Cardiac septum (tissue), 1 donor: ENCODE data around the gene PDZRN3. TPM values are rescaled to one million over a fixed set of nuclear protein-coding genes. Genes with fewer than 3 reads are reported as not detected.

Experiments
- DNase-seq: peaks from one replicate; pipeline ENCODE4 v3.0.0-alpha.2; 2020; ENCODE audit warnings: low spot score
- intact Hi-C: fragments of 100-400 bp; cut with DNase I; formaldehyde crosslinking; loops from one replicate; pipeline ENCODE4 v1.14.0; 2022
- total RNA-seq: library from RNA; stranded (reverse); fragmentation: NEBNext Ultra II Directional; extraction: Animal tissue kit (Norgen Biotek cat#: 25700); gene quantifications from one replicate; pipeline ENCODE4 v1.2.1, GENCODE V29; 2021
- donor health status: DM: no; HTN: no; CAD: no.

The PDZRN3 gene
- total RNA-seq, 1 donor from 2014 or later, result 66.0 TPM

DNA sequence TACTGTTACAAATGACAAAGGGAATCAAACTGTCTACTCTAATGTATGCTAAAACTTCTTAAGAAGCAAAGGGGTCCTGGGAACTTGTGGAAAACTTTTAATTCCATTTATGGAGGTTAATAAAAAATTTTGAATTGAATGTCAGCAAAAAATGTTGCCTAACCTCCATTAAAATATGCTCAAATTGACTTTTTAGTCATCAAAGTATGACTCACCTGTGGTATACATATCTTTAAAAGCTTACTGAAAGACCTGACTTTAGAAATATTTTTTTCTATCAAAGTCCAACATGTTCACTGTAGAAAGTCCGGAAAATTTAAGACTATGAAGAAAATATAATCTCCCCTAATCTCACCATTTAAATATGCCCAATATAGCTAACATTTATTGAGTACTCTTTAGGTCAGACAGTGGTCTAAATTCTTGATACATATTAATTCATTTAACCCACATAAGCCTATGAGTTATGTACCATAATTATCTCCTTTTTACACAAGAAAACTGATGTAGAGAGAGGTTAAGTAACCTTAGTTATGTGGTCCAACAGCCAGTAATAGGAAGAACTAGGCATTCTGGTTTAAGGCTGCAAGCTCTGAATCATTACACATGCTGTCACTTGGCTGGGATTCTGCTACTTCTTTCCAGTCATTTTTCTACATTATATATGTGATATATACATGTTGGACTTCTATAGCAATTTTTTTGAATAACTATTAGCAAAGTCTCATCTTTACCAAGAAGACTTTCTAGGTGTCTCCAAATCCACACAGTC lies 83.6 kb downstream of the PDZRN3 start:
- DNase-seq, result no peak
- intact Hi-C loops, result loop anchor here (10.0 kb wide), 1 partner anchor 224 kb away; no protein-coding TSS in a partner anchor

DNA sequence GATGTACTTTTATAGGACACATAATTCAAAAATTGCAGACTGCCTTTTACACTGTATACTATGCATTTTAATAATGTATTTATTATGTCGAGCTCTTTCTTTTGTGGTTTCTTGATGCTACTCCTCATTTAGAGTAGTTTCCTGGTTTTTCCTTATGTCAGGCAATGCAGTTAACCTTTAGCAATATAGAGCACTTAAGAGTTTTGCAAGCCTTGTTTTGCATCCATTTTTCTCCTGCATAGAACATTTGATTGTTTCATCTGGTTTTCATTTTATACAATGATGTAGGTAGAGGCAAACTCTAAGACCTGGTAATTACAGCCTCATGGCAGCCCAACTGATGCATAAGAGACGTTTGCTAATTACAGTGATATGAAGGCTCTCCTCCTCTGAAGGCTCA lies 86.3 kb downstream of the PDZRN3 start:
- DNase-seq, result no peak

DNA sequence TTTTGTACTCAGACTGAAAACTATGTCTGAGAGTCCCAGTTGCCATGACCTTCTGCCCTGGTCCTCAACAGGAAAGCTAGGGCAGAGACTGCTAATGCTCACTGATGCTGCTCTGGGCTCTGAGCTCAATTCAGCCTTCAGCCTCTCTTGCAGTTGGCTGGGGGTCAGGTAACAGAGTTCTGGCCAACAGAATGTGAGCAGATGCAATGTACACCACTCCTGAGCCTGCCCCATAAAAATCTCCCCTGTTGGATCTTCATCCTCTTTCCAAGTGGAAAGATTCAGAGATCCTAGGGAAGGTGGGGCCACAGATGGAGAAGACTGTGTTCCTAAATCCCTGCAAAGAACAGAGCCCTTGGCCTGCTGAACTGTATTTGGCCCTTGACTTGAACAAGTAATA lies 87.8 kb downstream of the PDZRN3 start:
- no peak for DNase-seq
- intact Hi-C loops, result no loop called here

More for the DNA sequence above, 86.3 kb downstream of the PDZRN3 start:
- intact Hi-C loops, result no loop called here

DNA sequence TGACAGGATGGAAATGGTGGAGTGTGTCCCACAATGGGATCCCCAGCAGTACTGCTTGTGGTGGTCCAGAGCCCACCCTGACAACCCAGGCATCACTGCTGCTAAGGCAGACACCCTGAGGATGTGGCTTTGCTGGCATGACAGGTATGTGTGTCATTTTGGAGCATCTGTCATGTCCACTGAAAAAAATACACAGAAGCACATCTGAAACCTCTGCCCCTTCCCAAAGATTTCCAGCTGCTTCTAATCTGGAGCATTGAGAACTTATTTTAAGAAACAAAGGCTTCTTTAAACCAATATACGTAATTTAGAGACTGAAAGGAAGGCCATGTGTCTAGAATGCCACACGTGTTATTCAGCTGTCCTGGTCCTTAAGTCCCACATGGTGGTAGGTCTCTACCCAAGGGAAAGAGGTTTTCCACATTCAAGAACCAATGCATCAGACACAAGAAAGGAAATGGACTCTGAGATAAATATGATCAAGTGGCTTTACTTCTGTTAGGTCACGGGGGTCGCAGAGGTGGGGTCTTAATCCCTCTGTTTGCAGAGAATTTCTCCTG lies 88.3 kb downstream of the PDZRN3 start:
- DNase-seq, result no peak
- intact Hi-C loops, result no loop called here

DNA sequence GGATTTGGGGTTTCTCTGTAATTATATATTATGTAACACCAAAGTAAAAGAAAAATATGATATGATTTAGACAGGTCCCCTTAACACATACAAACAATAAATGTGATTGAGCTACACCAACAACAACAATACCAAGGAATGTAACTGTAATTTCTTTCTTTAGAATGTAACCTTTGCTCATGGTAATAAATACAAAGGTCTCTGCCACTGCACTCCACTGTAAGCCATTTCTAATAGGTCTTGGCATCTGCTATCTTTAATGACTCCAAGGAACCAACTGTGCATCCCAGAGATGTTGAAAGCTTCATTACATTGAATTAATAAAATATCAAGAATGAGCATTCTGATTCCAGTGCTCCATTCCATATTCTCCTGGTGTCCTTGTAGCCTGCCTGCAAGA lies 88.8 kb downstream of the PDZRN3 start:
- intact Hi-C loops, result no loop called here
- no peak for DNase-seq

DNA sequence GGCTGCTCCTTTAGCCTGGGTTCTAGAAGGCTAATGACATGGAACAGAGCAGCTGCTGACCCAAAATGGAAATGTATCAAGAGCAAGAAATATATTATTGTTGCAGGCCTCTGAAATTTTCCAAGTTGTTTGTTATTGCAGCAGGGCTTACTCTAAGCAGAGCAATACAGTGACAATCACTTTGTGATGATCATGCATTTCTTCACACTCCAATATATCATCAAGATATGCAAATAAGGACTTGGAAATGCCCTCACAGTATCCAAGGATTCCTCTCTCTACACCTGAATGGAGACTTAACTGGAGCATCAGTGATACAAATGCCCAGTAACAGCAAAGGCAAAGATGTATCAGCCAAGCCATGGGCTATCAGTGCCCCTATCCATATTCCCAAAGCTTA lies 89.6 kb downstream of the PDZRN3 start:
- no peak for DNase-seq
- intact Hi-C loops, result no loop called here

DNA sequence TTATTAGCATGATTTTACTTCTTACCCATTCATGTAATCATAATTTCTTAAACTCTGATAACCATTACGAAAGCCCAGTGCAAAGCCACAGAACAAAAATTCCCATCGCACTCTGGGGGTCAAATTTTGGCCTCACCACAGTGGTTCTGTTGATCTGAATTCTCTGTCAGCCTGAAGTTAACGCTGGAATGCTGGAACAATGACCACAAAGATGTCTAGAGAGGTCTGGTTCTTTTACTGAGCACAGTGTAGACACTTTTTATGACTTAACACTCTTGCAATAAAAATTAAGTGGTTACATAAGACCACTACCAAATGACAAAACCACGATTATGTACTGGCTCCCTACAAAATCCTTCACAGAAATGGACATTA lies 94.7 kb downstream of the PDZRN3 start:
- intact Hi-C loops, result no loop called here
- no peak for DNase-seq

DNA sequence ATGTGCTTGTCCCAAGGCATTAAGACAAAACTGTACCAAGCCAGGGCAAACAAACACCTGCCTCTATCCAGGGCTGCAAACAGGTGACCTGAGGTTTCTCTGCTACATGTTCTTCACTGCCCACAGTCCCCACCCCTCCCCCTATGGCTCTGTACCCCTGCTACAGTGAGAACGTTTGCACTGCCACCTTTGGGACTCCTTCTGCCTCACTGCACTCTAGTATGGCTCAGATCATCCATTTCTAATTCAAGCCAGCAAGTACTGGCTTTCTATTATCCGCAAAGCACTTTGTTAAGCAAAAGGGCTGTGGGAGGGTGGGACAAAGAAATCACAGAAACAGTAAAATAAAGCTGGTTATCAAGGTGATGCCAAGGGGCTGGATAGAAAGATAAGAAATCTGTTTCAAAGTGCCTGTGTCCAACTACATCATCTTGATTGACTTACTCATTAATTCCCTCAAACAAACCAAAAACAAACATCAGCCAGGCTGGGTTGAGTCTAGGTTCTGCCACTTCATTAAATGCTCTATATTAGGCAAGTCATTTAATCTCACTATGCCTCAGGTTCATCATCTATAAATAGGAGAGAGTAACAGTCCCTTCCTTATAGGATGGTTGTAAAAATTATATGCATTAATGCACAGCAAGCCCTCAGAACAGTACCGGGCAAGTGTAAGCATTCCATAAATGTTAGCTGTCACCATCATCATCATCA lies 95.3 kb downstream of the PDZRN3 start:
- intact Hi-C loops, result no loop called here
- no peak for DNase-seq

DNA sequence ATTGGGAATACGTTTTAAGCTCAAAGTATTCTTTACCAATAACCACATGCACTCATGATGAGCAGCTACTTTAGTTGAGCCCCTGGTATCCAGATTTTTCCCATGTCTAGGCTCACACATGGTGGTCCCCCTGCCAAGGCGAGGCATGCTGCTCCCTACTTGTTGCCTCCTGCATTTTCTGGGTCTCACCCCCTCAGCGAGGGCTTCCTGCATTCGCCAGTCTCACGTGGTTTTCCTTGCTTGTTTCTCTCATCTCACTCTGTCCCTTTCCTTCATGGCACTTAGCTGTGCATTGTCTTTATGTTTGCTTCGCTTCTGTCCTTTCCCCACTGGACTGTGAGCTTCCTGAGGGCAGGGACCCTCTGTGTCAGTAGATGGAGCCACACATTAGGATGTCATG lies 99.2 kb downstream of the PDZRN3 start:
- no peak for DNase-seq
- intact Hi-C loops, result no loop called here

DNA sequence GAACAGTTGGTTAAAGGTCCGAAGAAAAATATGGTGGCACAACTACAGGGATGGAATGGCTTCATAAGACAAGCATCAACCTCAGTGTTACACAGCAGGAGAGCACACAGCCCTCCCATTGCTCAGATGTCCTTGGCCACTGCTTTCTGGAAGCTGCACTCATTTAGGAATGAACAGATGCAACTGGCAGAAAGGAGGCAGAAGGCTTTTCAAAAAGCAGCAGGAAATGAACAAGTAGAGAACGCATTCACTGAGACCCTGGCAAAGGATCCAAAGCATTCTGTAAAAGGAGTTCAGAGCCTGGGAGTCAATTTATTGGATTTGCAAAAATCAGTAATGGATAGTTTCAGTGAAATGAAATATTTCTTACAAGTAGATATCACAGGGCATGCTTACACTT lies 101.1 kb downstream of the PDZRN3 start:
- intact Hi-C loops, result no loop called here
- no peak for DNase-seq

DNA sequence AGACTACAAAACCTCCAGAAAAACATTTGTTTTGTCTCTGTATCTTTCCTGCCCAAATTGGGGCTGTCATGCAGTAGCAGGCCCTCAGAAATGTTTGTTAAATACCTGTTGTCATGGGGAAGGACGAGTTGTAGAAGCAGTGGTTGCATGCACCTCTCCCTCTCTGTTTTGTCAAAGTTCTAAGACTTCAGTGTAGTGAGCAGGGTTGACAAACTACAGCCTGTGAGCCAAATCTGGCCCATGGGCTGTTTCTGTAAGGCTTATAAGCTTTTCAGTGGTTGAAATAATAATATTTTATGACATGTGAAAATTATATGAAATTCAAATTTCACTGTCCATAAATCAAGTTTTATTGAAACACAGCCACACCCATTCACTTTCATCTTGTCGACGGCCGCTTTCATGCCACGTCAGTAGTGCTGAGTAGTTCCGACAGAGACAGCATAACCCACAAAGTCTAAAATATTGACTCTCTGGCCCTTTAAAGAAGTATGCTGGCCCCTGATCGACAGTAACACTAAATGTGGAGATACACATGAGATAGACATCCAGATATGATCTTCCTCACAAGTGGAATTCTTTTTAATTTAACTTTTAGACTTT lies 102.9 kb downstream of the PDZRN3 start:
- intact Hi-C loops, result no loop called here
- no peak for DNase-seq

DNA sequence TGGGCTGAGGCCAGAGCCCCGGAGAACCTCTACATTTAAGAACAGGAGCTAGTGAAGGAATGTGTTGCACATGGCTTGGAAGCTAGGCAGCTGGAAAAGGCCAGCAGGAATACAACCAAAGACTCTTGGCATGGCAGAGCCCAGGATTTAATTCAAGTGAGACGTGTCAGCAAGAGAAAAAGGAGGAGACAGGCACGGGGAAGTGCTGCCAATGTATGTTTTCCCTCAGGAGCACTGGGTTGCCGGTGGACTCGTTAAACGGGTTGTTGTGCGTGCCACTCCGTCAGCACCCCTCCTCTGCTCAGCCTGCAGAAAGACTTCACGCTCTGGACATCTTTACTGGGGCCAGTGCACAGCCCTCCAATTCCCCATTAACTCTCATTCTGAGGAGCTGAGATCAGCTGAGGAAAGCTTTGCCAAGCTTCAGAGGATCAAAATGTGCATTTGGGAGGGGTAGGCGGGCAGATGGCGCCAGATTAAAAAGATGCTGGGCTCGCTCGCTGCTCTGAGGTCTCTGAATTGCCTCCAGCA lies 103.7 kb downstream of the PDZRN3 start:
- intact Hi-C loops, result no loop called here
- no peak for DNase-seq

DNA sequence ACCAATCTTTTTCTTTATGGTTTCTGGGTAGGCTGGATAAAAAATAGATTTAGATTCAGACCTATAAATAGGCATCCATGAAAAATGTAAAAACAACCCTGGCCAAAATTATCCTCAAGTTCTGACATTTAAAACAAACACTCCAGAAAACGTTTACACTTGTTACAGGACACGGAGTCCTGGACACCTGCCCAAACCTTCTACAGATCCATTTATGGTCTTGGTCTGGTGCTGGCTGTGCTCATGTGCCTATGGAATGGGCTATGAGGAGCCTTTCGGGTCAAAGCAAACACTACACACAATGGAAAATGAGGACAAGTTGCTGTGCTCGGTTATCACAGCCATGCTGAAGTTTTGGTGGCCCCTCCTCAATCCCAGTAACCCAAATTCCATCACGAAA lies 108.1 kb downstream of the PDZRN3 start:
- intact Hi-C loops, result no loop called here
- no peak for DNase-seq

DNA sequence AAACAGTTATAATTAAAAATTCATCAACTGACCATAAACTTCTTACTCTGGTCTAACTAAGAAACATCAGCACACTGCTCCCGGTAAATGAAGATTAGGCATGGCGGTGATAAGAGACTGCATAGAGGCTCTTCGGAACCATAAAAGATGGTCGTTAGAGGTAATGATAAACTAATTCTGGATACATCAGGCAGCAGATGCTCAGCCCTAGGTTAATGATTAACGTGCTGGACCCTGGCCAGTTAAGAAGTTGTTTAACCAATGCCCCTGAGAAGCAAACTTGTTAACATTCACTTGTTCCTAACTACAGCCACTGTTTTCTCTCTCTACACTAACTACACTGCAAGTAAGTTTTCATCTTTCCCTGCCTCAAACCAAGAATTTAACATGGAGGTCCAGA lies 111.5 kb downstream of the PDZRN3 start:
- DNase-seq, result no peak
- intact Hi-C loops, result loop anchor here (5.0 kb wide), 1 partner anchor 44 kb away; no protein-coding TSS in a partner anchor

DNA sequence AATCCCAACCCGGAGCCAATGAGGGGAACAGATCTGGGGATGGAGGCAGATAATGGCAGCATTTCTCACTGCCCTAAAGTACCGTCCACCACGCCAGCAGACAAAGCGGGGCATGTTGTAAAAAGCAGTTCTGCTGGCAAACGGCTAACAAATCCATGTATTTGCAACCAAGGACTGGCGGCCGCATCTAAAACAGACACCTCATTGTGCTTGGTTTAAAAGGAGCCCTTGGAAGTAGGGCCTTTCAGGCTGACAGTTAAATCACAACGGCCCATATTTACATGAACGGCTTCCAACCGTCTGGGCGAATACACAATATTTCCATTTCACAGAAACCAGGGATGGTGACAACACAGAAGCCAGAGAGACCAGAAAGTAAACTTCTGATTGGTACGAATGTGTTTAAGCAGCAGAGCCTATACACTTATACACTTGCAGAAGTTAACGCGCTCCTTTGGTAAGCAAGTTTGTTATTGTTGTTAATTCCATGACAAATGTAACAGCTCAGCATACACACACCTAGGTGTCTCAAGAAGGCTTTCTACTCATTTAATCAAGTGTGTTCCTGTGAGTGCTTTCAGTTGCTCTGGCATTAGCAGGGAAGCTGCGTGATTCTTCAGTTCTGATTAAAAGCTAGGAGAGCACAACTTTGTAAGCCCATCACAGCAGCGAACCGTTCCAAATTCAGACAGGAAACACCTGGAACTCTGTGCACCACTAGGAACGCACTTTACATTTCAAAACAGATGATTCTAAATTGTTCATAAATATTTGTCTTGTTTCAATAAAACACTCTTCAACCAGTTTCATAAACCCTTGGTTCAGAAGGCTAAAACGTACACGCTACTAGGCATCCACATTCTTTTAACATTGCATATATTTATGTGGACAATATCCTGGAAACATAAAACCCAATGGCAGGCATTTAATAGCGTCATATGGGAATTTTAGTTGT lies 112.9 kb downstream of the PDZRN3 start:
- no peak for DNase-seq
- intact Hi-C loops, result loop anchor here (5.0 kb wide), 1 partner anchor 45 kb away; no protein-coding TSS in a partner anchor

DNA sequence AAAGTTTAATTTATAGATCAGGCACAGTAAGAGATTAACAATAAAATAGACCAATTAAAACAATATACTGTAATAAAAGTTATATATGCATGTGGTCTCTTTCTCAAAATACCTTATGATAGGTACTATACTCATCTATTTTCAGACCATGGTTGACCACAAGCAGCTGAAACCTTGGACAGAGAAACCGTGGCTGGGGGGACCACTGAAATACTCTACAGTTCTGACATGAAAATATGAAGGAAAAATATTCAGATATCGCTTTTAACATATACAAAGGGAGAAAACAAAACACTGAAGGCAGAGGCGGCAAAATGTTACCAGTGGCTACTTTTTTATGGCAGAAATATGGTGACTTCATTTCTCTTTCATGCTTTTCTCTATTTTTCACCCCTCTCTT lies 114.0 kb downstream of the PDZRN3 start:
- intact Hi-C loops, result loop anchor here (5.0 kb wide), 1 partner anchor 47 kb away; no protein-coding TSS in a partner anchor
- no peak for DNase-seq

DNA sequence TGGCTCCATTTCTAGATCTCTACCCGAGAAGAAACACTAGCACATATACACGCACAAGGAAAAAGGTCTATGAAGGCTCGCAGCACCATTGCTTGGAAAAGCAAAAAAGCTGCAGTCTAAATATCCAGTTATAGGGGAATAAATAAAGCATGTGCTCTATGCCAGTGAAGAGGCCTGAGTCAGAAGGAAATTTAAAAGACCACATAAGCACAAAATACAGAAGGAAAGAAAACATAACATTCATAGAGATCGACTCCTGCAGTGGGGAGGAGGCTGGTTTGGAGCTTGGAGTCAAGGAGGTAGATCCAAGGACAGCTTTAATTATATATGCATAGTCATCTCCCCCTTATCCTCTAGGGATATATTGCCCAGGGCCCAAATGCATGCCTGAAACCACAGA lies 114.4 kb downstream of the PDZRN3 start:
- no peak for DNase-seq

DNA sequence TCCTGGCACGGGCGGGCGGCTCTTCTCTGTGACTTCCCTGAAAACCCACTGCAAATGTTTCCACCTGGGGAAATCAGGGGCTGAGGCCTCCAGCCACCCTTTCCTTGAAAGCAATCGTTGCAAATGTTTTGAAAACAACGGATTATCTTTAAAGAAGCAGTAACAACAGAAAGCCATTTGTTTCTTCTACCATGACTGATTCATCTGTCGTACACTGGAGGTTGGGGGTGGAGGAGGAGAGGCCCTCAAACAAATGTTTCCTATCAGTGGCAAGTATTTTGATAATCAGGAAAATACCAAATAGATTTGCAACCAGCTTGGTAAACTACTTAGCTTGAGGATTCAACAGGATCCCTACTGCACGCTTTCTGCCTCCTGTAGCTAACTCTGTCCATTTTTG lies 114.9 kb downstream of the PDZRN3 start:
- DNase-seq, result no peak
- intact Hi-C loops, result loop anchor here (2.0 to 5.0 kb wide), 3 partner anchors 47 to 339 kb away; partner anchors contain the start of gene PDZRN3

More for the DNA sequence above, 114.4 kb downstream of the PDZRN3 start:
- intact Hi-C loops, result loop anchor here (5.0 kb wide), 1 partner anchor 47 kb away; no protein-coding TSS in a partner anchor

DNA sequence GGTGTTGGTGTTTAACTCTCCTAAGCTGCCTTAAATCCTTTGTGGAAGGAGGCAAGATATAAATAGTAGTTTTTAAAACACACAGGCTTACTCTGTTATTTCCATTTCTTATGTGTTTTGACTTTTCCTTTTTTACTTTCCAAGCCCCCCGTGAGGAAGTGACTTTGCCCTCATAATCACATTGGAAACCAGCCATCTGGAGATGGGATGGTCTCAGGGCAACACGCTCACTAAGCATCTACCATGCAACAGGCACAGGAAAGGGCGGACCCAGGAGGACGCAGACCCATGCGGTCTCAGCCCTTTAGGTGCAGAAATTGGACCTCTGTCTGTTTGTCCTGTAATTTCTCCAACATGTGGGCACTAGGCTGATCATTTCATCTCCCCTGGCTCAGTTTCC lies 115.7 kb downstream of the PDZRN3 start:
- intact Hi-C loops, result loop anchor here (2.0 kb wide), 2 partner anchors 116 to 340 kb away; partner anchors contain the start of gene PDZRN3
- no peak for DNase-seq
